ENCODE results near the gene PTGER4. TPM values are rescaled to one million over a fixed set of nuclear protein-coding genes. Genes with fewer than 3 reads are reported as not detected.

Gene PTGER4
- total RNA-seq, 2 donors from 2014 or later = 0.15 to 0.71 TPM

- no peak for TF ChIP-seq CTCF (conservative IDR thresholded peaks at IDR 0.05)
- no peak overlapping the region for H3K4me3 Mint-ChIP-seq
These were observed 3.6 kb downstream of the PTGER4 start for GRCh38 chr5:40683305-40683704.

GRCh38 chr5:40685193-40685592, 5.5 kb downstream of the PTGER4 start:
- no peak overlapping the region for H3K9ac ChIP-seq (ENCODE audit: extremely low read depth, low read length, poor library complexity, severe bottlenecking)
- H3K9me3 Mint-ChIP-seq = no peaks in the 10 kb centered on the region
- no peaks in the 10 kb centered on the region for H3K36me3 ChIP-seq (ENCODE audit: control insufficient read depth, insufficient read depth, low read length)
- H3K9me3 ChIP-seq (ENCODE audit: control insufficient read depth, low read length) = no peaks in the 10 kb centered on the region
- no peak overlapping the region for H3K4me3 ChIP-seq (ENCODE audit: low read length)
- peaks cover 36% of the 10 kb centered on the region for H3K27me3 ChIP-seq (ENCODE audit: control insufficient read depth, insufficient read depth, low read length, poor library complexity, severe bottlenecking)
- no peaks in the 10 kb centered on the region for H3K36me3 Mint-ChIP-seq (ENCODE audit: low read depth)
- H3K27ac Mint-ChIP-seq = no peak overlapping the region
- no peak for TF ChIP-seq CTCF (conservative IDR thresholded peaks at IDR 0.05)
- peaks cover 34% of the 10 kb centered on the region for H3K27me3 Mint-ChIP-seq (ENCODE audit: insufficient read depth)
- no peak for DNase-seq
- no peak overlapping the region for H3K4me3 Mint-ChIP-seq
- no peaks in the 10 kb centered on the region for H3K4me1 ChIP-seq (ENCODE audit: control insufficient read depth, insufficient read depth, low read length)
- no peak overlapping the region for H3K27ac ChIP-seq (ENCODE audit: low read depth, low read length)
- H3K4me1 Mint-ChIP-seq = peaks cover 14% of the 10 kb centered on the region

More at GRCh38 chr5:40683305-40683704, 3.6 kb downstream of the PTGER4 start:
- Histone ChIP-seq H3K4me3 (ENCODE audit: low read length) (no peak overlapping the region), H3K4me1 (ENCODE audit: control insufficient read depth, insufficient read depth, low read length) (no peaks in the 10 kb centered on the region), H3K36me3 (ENCODE audit: control insufficient read depth, insufficient read depth, low read length) (no peaks in the 10 kb centered on the region), H3K27ac (ENCODE audit: low read depth, low read length) (no peak overlapping the region), H3K9me3 (ENCODE audit: control insufficient read depth, low read length) (no peaks in the 10 kb centered on the region), H3K9ac (ENCODE audit: extremely low read depth, low read length, poor library complexity, severe bottlenecking) (no peak overlapping the region), H3K27me3 (ENCODE audit: control insufficient read depth, insufficient read depth, low read length, poor library complexity, severe bottlenecking) (peaks cover 46% of the 10 kb centered on the region)
- no peak for DNase-seq
- Mint-ChIP-seq H3K9me3 (no peaks in the 10 kb centered on the region), H3K27ac (no peak overlapping the region), H3K4me1 (peaks cover 16% of the 10 kb centered on the region), H3K36me3 (ENCODE audit: low read depth) (no peaks in the 10 kb centered on the region), H3K27me3 (ENCODE audit: insufficient read depth) (peaks cover 45% of the 10 kb centered on the region)
- 67% methylated on average over 1 of the region's 1 CpG; no CpG with 5 or more reads in 1 of the 2 experiments for WGBS, 2 experiments (ENCODE audit: insufficient coverage in 1 of 2, insufficient read length in 1 of 2)

DNA sequence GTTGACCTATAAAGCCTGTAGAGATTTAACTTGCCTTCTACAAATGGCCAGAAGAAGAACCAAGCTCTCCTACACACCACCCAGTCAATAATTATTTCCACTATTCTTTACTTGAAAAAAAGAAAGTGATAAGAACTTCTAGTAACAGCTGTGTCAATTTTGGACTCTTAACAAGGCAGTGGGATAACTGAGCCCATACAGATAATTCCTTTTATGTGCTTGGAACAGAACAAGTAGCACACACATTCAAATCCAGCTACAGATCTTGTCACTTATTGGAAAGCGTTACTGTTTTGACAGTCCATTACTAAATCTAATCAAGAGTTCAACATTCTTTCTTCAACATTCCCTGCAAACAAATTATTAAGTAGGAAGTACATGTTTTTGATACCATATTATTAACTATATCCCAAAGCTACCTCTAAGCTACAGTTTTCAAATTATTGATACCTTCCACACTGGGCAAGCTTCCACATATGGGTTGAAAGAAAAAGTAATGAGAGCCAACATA, 6.3 kb downstream of the PTGER4 start:
- H3K4me3 Mint-ChIP-seq = no peak overlapping the region
- no peaks in the 10 kb centered on the region for H3K9me3 ChIP-seq (ENCODE audit: control insufficient read depth, low read length)
- WGBS, 2 experiments (ENCODE audit: insufficient coverage in 1 of 2, insufficient read length in 1 of 2) = 96% methylated on average over 1 of the region's 1 CpG; no CpG with 5 or more reads in 1 of the 2 experiments
- TF ChIP-seq CTCF (conservative IDR thresholded peaks at IDR 0.05) = no peak
- peaks cover 5% of the 10 kb centered on the region for H3K4me1 Mint-ChIP-seq
- H3K27ac Mint-ChIP-seq = no peak overlapping the region
- H3K36me3 ChIP-seq (ENCODE audit: control insufficient read depth, insufficient read depth, low read length) = no peaks in the 10 kb centered on the region
- H3K36me3 Mint-ChIP-seq (ENCODE audit: low read depth) = no peaks in the 10 kb centered on the region
- no peak overlapping the region for H3K9ac ChIP-seq (ENCODE audit: extremely low read depth, low read length, poor library complexity, severe bottlenecking)
- peaks cover 26% of the 10 kb centered on the region for H3K27me3 Mint-ChIP-seq (ENCODE audit: insufficient read depth)
- H3K9me3 Mint-ChIP-seq = no peaks in the 10 kb centered on the region
- no peak overlapping the region for H3K27ac ChIP-seq (ENCODE audit: low read depth, low read length)
- peaks cover 27% of the 10 kb centered on the region for H3K27me3 ChIP-seq (ENCODE audit: control insufficient read depth, insufficient read depth, low read length, poor library complexity, severe bottlenecking)
- H3K4me3 ChIP-seq (ENCODE audit: low read length) = no peak overlapping the region
- no peak for DNase-seq
- no peaks in the 10 kb centered on the region for H3K4me1 ChIP-seq (ENCODE audit: control insufficient read depth, insufficient read depth, low read length)
